ENCODE data around the gene ZDHHC12.
A peak's percentile ranks its signal among the peaks of the same experiment; 100 is the strongest.

ZDHHC12 gene

GRCh38 chr9:128729766-128730517 is 6.0 kb upstream of the ZDHHC12 start:
- peak; percentile 6 for DNase-seq

GRCh38 chr9:128729302-128729701 is 5.4 kb upstream of the ZDHHC12 start:
- no peak for DNase-seq

GRCh38 chr9:128728298-128728697 is 4.4 kb upstream of the ZDHHC12 start:
- peak; percentile 11 for DNase-seq

- no peak for DNase-seq
Observed at GRCh38 chr9:128727640-128728248, 3.8 kb upstream of the ZDHHC12 start.

GRCh38 chr9:128724744-128725211 is 851 bp upstream of the ZDHHC12 start:
- DNase-seq = peak; percentile 74

- DNase-seq = no peak
Observed at GRCh38 chr9:128723352-128723865, 518 bp downstream of the ZDHHC12 start.

GRCh38 chr9:128722380-128723351 is 1.3 kb downstream of the ZDHHC12 start:
- no peak for DNase-seq

GRCh38 chr9:128721487-128722010 is 2.4 kb downstream of the ZDHHC12 start:
- no peak for DNase-seq

GRCh38 chr9:128720841-128721486 is 3.0 kb downstream of the ZDHHC12 start:
- DNase-seq = no peak

- DNase-seq = no peak
Observed at GRCh38 chr9:128719919-128720605, 3.9 kb downstream of the ZDHHC12 start.

GRCh38 chr9:128718475-128718874 is 5.5 kb downstream of the ZDHHC12 start:
- DNase-seq = no peak

- DNase-seq = no peak
Observed at GRCh38 chr9:128718047-128718446, 5.9 kb downstream of the ZDHHC12 start.

- no peak for DNase-seq
Observed at GRCh38 chr9:128716581-128717254, 7.2 kb downstream of the ZDHHC12 start.

GRCh38 chr9:128715436-128715750 is 8.5 kb downstream of the ZDHHC12 start:
- no peak for DNase-seq

- no peak for DNase-seq
Observed at GRCh38 chr9:128714586-128715435, 9.1 kb downstream of the ZDHHC12 start.

- DNase-seq = no peak
Observed at GRCh38 chr9:128713941-128714573, 9.9 kb downstream of the ZDHHC12 start.

GRCh38 chr9:128713411-128713780 is 10.5 kb downstream of the ZDHHC12 start:
- no peak for DNase-seq

- DNase-seq = no peak
Observed at GRCh38 chr9:128712451-128713410, 11.2 kb downstream of the ZDHHC12 start.

Data from fibroblast of skin of scalp (primary cell).